Measurements from ENCODE around the gene LRRK1.

DNA sequence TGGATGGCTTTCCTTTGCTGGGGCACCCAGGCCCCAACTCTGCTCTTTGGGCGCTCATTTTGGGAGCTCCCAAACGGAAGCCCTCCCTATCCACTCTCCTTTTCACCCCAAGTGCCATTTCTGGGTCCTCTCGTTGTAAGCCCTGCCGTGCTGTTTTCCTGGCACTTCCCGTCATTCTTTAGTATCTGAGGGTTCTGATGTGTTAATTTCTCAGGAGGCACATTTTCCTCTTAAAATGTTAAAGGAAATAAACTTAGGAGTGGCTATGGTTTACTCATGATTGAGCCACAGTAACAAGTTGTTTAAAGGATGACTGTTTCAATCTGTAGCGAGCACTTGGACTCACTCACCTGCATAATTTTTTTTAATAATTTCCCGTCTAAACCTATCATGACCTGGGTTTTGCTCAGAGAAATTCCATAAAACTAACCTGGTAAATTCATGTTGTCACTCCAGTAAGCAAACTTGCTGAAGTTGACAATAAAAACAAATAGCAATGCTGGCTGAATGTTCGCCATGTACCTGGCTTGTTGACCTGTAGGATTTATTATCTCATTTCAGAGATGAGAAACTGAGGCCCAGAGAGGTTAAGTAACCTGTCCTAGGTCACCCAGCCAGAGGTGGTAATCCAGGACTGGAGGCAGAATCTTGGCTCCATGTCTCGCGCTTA, 29.0 kb upstream of the LRRK1 start:
- TF ChIP-seq POLR2AphosphoS5 (IDR thresholded peaks at IDR 0.05; ENCODE audit: low read depth, low read length) (no peak), REST (IDR thresholded peaks at IDR 0.05; ENCODE audit: insufficient read depth in 1 of 2, low read depth in 2 of 2, low read length in 2 of 2) (no peak), SIN3A (IDR thresholded peaks at IDR 0.05; ENCODE audit: borderline replicate concordance, insufficient read depth, low read length) (no peak)
